ENCODE measurements around the gene RBMS1. TPM values are rescaled to one million over a fixed set of nuclear protein-coding genes. Genes with fewer than 3 reads are reported as not detected.

Gene RBMS1
- total and polyA plus RNA-seq, 2 of the 13 experiments (the other 11 are each of a cell fraction or from before 2014, with no cell fraction given): 55.5 to 110 TPM

DNA sequence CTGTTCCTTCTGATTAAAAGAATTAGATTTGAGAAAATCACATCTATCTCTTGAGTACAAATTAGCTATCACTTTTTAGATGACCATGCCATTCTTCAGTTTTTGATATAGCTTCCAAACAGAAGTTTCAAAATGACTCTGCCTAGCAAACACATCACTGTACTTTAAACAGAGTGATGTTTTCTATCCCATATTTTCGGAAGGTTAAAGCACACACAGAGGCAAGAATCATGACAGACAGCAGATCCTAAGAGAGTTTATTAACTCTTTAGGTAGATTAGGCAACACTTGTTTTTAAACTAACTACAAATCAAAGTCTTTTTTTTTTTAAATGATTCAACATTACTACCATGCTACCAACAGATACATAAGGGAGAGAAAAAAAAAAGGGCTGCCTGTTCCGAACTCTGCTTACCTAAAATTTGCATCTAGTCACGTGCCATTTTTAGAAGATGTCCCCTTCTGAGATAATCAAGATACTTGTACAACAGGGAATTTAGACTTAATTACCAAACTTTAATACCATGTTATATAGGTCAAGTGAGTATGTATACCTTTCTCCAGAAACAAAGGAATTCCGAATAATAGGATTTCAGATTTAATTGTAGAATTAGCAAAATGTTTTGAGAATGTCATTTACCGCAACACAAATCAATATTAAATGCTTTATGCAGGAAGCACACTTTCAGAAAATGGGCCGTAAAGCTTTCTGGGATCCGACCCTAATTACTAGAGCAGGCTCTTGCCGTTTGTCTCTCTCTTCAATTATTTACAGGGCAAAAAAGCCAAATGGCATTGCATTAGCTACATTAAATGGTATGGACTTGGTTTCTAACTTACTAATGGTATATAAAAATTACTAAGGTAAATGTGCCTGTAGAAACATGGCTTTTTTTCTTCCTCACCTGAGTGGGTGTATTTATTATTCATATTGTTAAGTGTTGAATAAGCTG is 2.6 kb downstream of the RBMS1 start:
- Histone ChIP-seq H3K9ac (ENCODE audit: insufficient read depth, low read depth, low read length) (peak overlapping the region; percentile 96), H4K20me1 (ENCODE audit: insufficient read depth, low read length) (peaks cover 10% of the 10 kb centered on the region), H3K36me3 (replicated peaks in 1 of 2; ENCODE audit: control insufficient read depth in 1 of 2, insufficient read depth in 2 of 2, low read length in 2 of 2) (no peaks in the 10 kb centered on the region), H3K27me3 (ENCODE audit: control insufficient read depth in 1 of 2, insufficient read depth in 2 of 2, low read length in 2 of 2) (peaks cover 0 to 14% of the 10 kb centered on the region in 2 experiments; a peak in 3 of 5 replicates), H2AFZ (ENCODE audit: low read length) (no peak overlapping the region), H3K4me2 (ENCODE audit: low read depth, low read length) (peak overlapping the region; percentile 91), H3K4me3 (replicated peaks in 1 of 3; ENCODE audit: insufficient read depth in 1 of 3, low read depth in 2 of 3, low read length in 3 of 3) (peak overlapping the region; percentile 88 to 97 (median 95)), H3K79me2 (ENCODE audit: insufficient read depth, low read length) (peaks cover 61% of the 10 kb centered on the region), H3K27ac (ENCODE audit: extremely low read length, insufficient read depth, low read length) (peak overlapping the region; percentile 96), H3K9me3 (ENCODE audit: low read length) (no peaks in the 10 kb centered on the region), H3K4me1 (ENCODE audit: insufficient read depth, low read length) (peaks cover 47% of the 10 kb centered on the region)
- in situ Hi-C loops (cut with HindIII; ENCODE audit: extremely low pct_ligation_motif_present, low pct_unique_long_range_greater_than_20kb): no loop called here
- DNase-seq (ENCODE audit: low spot score): peak; percentile 35
- no TSS peak for BruUV-seq (replicated peaks)
- FAIRE-seq: no peak
- POLR2A ChIA-PET: interaction anchor here (0.9 to 1.9 kb wide), 5 partner anchors 9 to 221 kb away, joined by 3 to 11 read pairs (median 4); no protein-coding TSS in a partner anchor
- CTCF ChIA-PET (ENCODE audit: low intra/inter-chr PET ratio, low total read pairs): no interaction called here
- intact Hi-C loops (cut with micrococcal nuclease; ENCODE audit: unreplicated experiment): no loop called here
- ATAC-seq: no peak
- WGBS (ENCODE audit: low lambda C conversion rate): 9% methylated on average over 8 of the region's 8 CpGs
- TF ChIP-seq CBX2 (IDR thresholded peaks at IDR 0.05; ENCODE audit: low read depth, low read length): no peak
- TF ChIP-seq CBX2 (CRISPR knock-in tag; IDR thresholded peaks at IDR 0.05; ENCODE audit: low read depth): no peak
- TF ChIP-seq POLR2AphosphoS5 (IDR thresholded peaks at IDR 0.05; ENCODE audit: low read depth, low read length): no peak
- TF ChIP-seq KAT8 (CRISPR knock-in tag; IDR thresholded peaks at IDR 0.05): peak; percentile 13; the same call in 1 of the 2 replicates
- TF ChIP-seq, protein P1, sequence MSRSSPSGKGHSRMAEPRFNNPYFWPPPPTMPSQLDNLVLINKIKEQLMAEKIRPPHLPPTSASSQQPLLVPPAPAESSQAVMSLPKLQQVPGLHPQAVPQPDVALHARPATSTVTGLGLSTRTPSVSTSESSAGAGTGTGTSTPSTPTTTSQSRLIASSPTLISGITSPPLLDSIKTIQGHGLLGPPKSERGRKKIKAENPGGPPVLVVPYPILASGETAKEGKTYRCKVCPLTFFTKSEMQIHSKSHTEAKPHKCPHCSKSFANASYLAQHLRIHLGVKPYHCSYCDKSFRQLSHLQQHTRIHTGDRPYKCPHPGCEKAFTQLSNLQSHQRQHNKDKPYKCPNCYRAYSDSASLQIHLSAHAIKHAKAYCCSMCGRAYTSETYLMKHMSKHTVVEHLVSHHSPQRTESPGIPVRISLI (CRISPR knock-in tag; IDR thresholded peaks at IDR 0.05; ENCODE audit: borderline replicate concordance): peak; percentile 50; the same call in 1 of the 2 replicates
- TF ChIP-seq KMT2A (CRISPR knock-in tag; IDR thresholded peaks at IDR 0.05): peak; percentile 46; the same call in 1 of the 2 replicates
- TF ChIP-seq BHLHE40 (IDR thresholded peaks at IDR 0.05; ENCODE audit: low read length): peak; percentile 38; the same call in 1 of the 2 replicates
- peak; percentile 62 for TF ChIP-seq SAP130 (CRISPR knock-in tag; IDR thresholded peaks at IDR 0.05; ENCODE audit: low read depth)
- TF ChIP-seq RBFOX2 (IDR thresholded peaks at IDR 0.05; ENCODE audit: low read depth, low read length): peak; percentile 33; the same call in 1 of the 2 replicates
- TF ChIP-seq KDM4B (CRISPR knock-in tag; IDR thresholded peaks at IDR 0.05): no peak
- TF ChIP-seq ZNF124 (CRISPR knock-in tag; IDR thresholded peaks at IDR 0.05): peak; percentile 33; the same call in 1 of the 2 replicates
- TF ChIP-seq MED1 (CRISPR knock-in tag; IDR thresholded peaks at IDR 0.05): peak; percentile 46; the same call in 1 of the 2 replicates
- 0 out of 2 replicates have a peak, but pooled peaks have one; percentile 50 for TF ChIP-seq SIN3A (IDR thresholded peaks at IDR 0.05; ENCODE audit: borderline replicate concordance, low read depth, low read length)
- TF ChIP-seq BCL6 (CRISPR knock-in tag; IDR thresholded peaks at IDR 0.05): peak; percentile 44
- no peak for TF ChIP-seq ZNF24 (IDR thresholded peaks at IDR 0.05)
- no peak for TF ChIP-seq SP2 (CRISPR knock-in tag; IDR thresholded peaks at IDR 0.05)
- TF ChIP-seq, protein P2, sequence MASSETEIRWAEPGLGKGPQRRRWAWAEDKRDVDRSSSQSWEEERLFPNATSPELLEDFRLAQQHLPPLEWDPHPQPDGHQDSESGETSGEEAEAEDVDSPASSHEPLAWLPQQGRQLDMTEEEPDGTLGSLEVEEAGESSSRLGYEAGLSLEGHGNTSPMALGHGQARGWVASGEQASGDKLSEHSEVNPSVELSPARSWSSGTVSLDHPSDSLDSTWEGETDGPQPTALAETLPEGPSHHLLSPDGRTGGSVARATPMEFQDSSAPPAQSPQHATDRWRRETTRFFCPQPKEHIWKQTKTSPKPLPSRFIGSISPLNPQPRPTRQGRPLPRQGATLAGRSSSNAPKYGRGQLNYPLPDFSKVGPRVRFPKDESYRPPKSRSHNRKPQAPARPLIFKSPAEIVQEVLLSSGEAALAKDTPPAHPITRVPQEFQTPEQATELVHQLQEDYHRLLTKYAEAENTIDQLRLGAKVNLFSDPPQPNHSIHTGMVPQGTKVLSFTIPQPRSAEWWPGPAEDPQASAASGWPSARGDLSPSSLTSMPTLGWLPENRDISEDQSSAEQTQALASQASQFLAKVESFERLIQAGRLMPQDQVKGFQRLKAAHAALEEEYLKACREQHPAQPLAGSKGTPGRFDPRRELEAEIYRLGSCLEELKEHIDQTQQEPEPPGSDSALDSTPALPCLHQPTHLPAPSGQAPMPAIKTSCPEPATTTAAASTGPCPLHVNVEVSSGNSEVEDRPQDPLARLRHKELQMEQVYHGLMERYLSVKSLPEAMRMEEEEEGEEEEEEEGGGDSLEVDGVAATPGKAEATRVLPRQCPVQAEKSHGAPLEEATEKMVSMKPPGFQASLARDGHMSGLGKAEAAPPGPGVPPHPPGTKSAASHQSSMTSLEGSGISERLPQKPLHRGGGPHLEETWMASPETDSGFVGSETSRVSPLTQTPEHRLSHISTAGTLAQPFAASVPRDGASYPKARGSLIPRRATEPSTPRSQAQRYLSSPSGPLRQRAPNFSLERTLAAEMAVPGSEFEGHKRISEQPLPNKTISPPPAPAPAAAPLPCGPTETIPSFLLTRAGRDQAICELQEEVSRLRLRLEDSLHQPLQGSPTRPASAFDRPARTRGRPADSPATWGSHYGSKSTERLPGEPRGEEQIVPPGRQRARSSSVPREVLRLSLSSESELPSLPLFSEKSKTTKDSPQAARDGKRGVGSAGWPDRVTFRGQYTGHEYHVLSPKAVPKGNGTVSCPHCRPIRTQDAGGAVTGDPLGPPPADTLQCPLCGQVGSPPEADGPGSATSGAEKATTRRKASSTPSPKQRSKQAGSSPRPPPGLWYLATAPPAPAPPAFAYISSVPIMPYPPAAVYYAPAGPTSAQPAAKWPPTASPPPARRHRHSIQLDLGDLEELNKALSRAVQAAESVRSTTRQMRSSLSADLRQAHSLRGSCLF (CRISPR knock-in tag; IDR thresholded peaks at IDR 0.05; ENCODE audit: borderline replicate concordance): no peak
- TF ChIP-seq ZBTB1 (CRISPR knock-in tag; IDR thresholded peaks at IDR 0.05; ENCODE audit: borderline replicate concordance): no peak
- 0 out of 2 replicates have a peak, but pooled peaks have one; percentile 35 for TF ChIP-seq SNAPC2 (CRISPR knock-in tag; IDR thresholded peaks at IDR 0.05)

Data from HepG2 (cell line).